ENCODE data around the gene SMG6. TPM values are rescaled to one million over a fixed set of nuclear protein-coding genes. Genes with fewer than 3 reads are reported as not detected.

The SMG6 gene
- total and polyA plus RNA-seq, 2 of the 8 experiments (the other 6 are each of a cell fraction or from before 2014, with no cell fraction given) = 18.5 to 25.2 TPM

DNA sequence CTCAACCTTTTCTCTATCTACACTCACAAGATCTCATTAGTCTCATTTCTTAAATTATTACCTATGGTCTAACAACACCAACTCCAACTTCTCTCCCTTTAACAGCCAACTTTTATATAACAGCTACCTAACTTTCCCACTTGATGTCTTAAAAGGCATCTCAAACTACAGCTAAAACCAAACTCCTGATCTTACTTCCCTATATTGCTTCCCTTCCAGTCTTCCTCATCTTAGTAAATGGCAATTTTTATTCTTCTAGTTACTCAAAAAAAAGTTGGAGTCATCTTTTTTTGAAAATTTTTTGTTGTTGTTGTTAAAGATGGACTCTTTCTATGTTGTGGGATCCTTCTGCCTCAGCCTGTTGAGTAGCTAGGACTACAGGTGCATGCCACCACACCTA lies 15.5 kb upstream of the SMG6 start (continued):
- TF ChIP-seq, protein P1, sequence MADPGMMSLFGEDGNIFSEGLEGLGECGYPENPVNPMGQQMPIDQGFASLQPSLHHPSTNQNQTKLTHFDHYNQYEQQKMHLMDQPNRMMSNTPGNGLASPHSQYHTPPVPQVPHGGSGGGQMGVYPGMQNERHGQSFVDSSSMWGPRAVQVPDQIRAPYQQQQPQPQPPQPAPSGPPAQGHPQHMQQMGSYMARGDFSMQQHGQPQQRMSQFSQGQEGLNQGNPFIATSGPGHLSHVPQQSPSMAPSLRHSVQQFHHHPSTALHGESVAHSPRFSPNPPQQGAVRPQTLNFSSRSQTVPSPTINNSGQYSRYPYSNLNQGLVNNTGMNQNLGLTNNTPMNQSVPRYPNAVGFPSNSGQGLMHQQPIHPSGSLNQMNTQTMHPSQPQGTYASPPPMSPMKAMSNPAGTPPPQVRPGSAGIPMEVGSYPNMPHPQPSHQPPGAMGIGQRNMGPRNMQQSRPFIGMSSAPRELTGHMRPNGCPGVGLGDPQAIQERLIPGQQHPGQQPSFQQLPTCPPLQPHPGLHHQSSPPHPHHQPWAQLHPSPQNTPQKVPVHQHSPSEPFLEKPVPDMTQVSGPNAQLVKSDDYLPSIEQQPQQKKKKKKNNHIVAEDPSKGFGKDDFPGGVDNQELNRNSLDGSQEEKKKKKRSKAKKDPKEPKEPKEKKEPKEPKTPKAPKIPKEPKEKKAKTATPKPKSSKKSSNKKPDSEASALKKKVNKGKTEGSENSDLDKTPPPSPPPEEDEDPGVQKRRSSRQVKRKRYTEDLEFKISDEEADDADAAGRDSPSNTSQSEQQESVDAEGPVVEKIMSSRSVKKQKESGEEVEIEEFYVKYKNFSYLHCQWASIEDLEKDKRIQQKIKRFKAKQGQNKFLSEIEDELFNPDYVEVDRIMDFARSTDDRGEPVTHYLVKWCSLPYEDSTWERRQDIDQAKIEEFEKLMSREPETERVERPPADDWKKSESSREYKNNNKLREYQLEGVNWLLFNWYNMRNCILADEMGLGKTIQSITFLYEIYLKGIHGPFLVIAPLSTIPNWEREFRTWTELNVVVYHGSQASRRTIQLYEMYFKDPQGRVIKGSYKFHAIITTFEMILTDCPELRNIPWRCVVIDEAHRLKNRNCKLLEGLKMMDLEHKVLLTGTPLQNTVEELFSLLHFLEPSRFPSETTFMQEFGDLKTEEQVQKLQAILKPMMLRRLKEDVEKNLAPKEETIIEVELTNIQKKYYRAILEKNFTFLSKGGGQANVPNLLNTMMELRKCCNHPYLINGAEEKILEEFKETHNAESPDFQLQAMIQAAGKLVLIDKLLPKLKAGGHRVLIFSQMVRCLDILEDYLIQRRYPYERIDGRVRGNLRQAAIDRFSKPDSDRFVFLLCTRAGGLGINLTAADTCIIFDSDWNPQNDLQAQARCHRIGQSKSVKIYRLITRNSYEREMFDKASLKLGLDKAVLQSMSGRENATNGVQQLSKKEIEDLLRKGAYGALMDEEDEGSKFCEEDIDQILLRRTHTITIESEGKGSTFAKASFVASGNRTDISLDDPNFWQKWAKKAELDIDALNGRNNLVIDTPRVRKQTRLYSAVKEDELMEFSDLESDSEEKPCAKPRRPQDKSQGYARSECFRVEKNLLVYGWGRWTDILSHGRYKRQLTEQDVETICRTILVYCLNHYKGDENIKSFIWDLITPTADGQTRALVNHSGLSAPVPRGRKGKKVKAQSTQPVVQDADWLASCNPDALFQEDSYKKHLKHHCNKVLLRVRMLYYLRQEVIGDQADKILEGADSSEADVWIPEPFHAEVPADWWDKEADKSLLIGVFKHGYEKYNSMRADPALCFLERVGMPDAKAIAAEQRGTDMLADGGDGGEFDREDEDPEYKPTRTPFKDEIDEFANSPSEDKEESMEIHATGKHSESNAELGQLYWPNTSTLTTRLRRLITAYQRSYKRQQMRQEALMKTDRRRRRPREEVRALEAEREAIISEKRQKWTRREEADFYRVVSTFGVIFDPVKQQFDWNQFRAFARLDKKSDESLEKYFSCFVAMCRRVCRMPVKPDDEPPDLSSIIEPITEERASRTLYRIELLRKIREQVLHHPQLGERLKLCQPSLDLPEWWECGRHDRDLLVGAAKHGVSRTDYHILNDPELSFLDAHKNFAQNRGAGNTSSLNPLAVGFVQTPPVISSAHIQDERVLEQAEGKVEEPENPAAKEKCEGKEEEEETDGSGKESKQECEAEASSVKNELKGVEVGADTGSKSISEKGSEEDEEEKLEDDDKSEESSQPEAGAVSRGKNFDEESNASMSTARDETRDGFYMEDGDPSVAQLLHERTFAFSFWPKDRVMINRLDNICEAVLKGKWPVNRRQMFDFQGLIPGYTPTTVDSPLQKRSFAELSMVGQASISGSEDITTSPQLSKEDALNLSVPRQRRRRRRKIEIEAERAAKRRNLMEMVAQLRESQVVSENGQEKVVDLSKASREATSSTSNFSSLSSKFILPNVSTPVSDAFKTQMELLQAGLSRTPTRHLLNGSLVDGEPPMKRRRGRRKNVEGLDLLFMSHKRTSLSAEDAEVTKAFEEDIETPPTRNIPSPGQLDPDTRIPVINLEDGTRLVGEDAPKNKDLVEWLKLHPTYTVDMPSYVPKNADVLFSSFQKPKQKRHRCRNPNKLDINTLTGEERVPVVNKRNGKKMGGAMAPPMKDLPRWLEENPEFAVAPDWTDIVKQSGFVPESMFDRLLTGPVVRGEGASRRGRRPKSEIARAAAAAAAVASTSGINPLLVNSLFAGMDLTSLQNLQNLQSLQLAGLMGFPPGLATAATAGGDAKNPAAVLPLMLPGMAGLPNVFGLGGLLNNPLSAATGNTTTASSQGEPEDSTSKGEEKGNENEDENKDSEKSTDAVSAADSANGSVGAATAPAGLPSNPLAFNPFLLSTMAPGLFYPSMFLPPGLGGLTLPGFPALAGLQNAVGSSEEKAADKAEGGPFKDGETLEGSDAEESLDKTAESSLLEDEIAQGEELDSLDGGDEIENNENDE (IDR thresholded peaks at IDR 0.05; ENCODE audit: insufficient replicate concordance, low read length) = no peak
- TF ChIP-seq FOSL1 (IDR thresholded peaks at IDR 0.05; ENCODE audit: insufficient read depth, low read depth, low read length) (no peak), KDM5A (IDR thresholded peaks at IDR 0.05; ENCODE audit: low read length) (no peak), EP300 (IDR thresholded peaks at IDR 0.05; ENCODE audit: borderline replicate concordance in 1 of 2, low read depth in 2 of 2, low read length in 2 of 2) (no peak), SUZ12 (IDR thresholded peaks at IDR 0.05; ENCODE audit: low read length) (no peak), TEAD4 (IDR thresholded peaks at IDR 0.05; ENCODE audit: low read depth, low read length) (no peak), CBX8 (IDR thresholded peaks at IDR 0.05; ENCODE audit: borderline replicate concordance, low read depth, low read length) (no peak), SP4 (IDR thresholded peaks at IDR 0.05; ENCODE audit: low read length) (no peak), SIX5 (IDR thresholded peaks at IDR 0.05; ENCODE audit: low read depth, low read length) (no peak), BRCA1 (IDR thresholded peaks at IDR 0.05; ENCODE audit: low read depth, low read length) (no peak), BACH1 (IDR thresholded peaks at IDR 0.05; ENCODE audit: low read length) (no peak)
- TF ChIP-seq, protein P2, sequence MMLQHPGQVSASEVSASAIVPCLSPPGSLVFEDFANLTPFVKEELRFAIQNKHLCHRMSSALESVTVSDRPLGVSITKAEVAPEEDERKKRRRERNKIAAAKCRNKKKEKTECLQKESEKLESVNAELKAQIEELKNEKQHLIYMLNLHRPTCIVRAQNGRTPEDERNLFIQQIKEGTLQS (IDR thresholded peaks at IDR 0.05; ENCODE audit: insufficient read depth, low read depth, low read length) = no peak
